ENCODE measurements around the gene MDC1.
"Not testable (repeated sequence)": the region's sequence is repeated elsewhere in the genome, so short reads cannot be mapped to it uniquely, and the experiment has no call there.

MDC1 gene

DNA sequence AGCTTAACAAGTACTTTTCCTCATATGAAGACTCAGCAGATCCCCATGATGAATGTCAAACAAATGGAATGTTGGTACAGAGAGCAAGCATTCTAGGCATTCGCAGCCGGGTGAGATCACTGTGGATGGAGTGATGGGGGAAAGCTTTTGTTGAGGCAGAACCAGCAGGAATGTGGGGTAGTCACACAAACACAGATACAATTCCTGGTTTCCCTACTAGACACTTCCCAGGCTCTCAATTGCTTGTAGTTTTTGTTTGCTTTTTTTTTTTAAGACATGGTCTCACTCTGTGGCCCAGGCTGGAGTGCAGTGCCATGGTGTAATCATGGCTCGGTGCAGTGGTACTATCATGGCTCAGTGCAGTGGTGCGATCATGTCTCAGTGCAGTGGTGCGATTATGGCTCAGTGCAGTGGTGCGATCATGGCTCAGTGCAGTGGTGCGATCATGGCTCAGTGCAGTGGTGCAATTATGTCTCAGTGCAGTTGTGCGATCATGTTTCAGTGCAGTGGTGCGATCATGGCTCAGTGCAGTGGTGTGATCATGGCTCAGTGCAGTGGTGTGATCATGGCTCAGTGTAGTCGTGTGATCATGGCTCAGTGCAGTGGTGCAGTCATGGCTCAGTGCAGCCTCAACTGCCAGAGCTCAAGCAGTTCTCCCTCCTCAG is 42.6 kb upstream of the MDC1 start:
- TF ChIP-seq POLR2A (IDR thresholded peaks at IDR 0.05; ENCODE audit: low read depth, low read length) (no peak), TAF1 (IDR thresholded peaks at IDR 0.05; ENCODE audit: borderline replicate concordance, low read depth, low read length) (no peak), POLR2AphosphoS5 (IDR thresholded peaks at IDR 0.05; ENCODE audit: low read depth, low read length) (peak; percentile 45; the same call in 1 of the 2 replicates)
- no peak for FAIRE-seq
- no peak for DNase-seq (ENCODE audit: insufficient read length)

DNA sequence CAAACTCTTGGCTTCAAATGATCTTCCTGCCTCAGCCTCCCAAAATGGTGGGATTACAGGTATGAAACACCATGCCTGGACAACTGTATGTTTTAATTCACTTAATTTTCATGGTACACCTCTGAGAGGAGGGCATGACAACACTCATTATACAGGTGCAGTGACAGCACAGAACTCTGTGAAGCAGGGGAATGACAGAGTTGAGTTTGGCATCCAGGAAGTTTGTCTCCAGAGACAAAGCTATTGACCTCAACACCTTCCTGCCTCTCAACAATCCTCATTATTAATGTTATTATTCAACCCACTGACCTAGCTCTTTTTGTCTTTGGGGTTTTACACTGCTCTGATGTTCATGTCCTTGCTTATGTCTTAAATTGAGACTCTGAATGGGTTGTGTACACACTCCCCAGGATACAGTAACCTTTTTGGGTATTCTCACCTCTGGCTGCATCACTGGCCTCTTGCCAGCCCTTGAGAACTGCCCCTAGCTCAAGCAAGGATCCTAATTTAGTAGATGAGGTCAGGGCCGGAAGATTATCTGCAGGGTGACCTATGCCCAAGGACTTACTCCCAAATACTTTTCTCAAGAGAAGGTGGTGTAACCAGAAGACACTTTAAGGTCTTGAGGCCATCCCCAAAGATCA is 40.3 kb upstream of the MDC1 start:
- DNase-seq (ENCODE audit: insufficient read length) (no peak), FAIRE-seq (no peak)
- no peak for TF ChIP-seq POLR2A (IDR thresholded peaks at IDR 0.05; ENCODE audit: low read depth, low read length)
- TF ChIP-seq POLR2AphosphoS5 (IDR thresholded peaks at IDR 0.05; ENCODE audit: low read depth, low read length), result no peak
- no peak for TF ChIP-seq TAF1 (IDR thresholded peaks at IDR 0.05; ENCODE audit: borderline replicate concordance, low read depth, low read length)

DNA sequence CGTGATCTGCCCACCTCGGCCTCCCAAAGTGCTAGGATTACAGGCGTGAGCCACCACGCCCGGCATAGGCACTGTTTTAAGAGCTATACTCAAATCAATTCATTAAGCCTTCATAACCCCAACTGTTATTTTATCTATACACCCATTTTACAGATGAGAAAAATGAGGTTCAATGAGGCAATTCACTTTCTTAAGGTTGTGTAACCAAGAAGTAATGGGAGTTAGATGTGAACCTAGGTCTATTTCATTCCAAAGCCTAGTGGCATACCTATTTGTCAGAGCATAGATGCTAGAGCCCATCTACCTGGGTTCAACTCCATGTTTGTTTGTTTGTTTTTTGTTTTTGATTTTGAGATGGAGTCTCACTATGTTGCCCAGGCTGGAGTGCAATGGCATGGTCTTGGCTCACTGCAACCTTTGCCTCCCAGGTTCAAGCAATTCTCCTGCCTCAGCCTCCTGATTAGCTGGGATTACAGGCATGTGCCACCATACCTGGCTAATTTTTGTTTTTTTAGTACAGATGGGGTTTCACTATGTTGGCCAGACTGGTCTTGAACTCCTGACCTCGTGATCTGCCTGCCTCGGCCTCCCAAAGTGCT is 39.4 kb upstream of the MDC1 start:
- not testable (repeated sequence) for DNase-seq (ENCODE audit: insufficient read length); FAIRE-seq

DNA sequence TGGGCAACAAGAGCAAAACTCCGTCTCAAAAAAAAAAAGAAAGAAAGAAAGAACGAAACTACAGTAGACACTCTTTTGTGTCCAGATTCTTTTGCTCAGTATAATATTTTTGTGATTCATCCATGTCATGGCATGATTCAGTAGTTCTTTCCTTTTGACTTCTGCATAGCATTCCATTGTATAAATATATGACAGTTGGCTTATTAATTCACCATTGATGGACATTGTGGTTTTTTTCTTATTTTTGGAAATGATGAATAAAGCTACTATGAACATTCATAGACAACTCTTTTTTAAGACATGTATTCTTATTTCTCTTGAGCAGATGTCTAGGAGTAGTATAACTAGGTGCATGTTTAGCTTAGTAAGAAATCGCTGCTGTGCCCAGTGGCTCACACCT is 37.5 kb upstream of the MDC1 start:
- TF ChIP-seq POLR2AphosphoS5 (IDR thresholded peaks at IDR 0.05; ENCODE audit: low read depth, low read length) (no peak), TAF1 (IDR thresholded peaks at IDR 0.05; ENCODE audit: borderline replicate concordance, low read depth, low read length) (no peak), POLR2A (IDR thresholded peaks at IDR 0.05; ENCODE audit: low read depth, low read length) (no peak)
- no peak for FAIRE-seq
- no peak for DNase-seq (ENCODE audit: insufficient read length)

DNA sequence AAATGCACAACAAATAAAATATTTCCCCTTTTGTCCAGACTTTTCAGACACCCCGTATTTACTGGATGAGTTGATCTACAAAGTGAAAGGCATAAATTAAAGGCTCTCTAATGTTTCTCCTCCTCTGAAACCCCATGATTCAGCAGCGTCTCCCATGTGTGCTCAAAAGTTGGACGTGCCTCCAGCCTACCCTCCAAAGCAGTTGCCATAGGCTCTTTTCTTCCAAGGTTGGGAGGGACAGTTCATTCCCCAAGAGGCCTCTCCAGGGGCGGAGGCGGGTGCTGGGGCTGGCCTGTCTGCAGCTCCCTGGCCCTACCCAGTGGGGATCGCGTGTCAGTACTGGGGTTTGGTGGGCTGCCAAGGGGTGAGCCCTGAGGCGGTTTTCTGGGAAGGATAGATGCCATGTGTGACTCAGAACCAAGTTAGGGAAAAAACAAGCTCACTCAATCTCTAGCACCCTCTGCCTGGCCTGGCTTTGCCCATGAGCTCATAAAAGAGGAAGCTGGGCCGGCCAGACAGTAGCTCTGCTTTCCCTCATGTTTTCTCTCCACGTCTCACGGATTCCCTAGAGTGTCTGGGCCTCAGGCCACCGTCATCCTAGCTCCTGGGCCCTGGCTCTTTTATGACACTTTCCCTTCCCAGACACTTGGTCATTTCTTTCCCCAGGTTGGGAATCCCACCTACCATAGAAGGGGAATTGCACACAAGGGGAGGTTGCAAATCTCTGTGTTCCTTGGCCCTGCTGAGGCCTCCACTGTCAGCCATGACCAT is 35.3 kb upstream of the MDC1 start:
- no peak for FAIRE-seq
- DNase-seq (ENCODE audit: insufficient read length), result no peak
- no peak for TF ChIP-seq TAF1 (IDR thresholded peaks at IDR 0.05; ENCODE audit: borderline replicate concordance, low read depth, low read length)
- no peak for TF ChIP-seq POLR2AphosphoS5 (IDR thresholded peaks at IDR 0.05; ENCODE audit: low read depth, low read length)
- no peak for TF ChIP-seq POLR2A (IDR thresholded peaks at IDR 0.05; ENCODE audit: low read depth, low read length)

DNA sequence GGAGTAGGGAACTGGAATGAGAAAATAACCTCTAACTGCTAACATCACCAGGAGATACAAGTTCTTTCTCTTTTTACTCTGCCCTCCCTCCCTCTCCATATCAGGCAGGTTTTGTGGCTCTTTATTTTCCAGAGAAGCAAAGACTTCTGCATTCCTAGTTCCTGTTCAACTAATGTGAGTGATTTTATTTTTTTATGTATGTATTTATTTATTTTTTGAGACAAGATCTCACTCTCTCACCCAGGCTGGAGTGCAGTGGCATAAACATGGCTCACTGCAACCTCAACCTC is 33.2 kb upstream of the MDC1 start:
- DNase-seq (ENCODE audit: insufficient read length) (no peak), FAIRE-seq (no peak)
- TF ChIP-seq POLR2AphosphoS5 (IDR thresholded peaks at IDR 0.05; ENCODE audit: low read depth, low read length), result no peak
- TF ChIP-seq TAF1 (IDR thresholded peaks at IDR 0.05; ENCODE audit: borderline replicate concordance, low read depth, low read length), result no peak
- no peak for TF ChIP-seq POLR2A (IDR thresholded peaks at IDR 0.05; ENCODE audit: low read depth, low read length)

DNA sequence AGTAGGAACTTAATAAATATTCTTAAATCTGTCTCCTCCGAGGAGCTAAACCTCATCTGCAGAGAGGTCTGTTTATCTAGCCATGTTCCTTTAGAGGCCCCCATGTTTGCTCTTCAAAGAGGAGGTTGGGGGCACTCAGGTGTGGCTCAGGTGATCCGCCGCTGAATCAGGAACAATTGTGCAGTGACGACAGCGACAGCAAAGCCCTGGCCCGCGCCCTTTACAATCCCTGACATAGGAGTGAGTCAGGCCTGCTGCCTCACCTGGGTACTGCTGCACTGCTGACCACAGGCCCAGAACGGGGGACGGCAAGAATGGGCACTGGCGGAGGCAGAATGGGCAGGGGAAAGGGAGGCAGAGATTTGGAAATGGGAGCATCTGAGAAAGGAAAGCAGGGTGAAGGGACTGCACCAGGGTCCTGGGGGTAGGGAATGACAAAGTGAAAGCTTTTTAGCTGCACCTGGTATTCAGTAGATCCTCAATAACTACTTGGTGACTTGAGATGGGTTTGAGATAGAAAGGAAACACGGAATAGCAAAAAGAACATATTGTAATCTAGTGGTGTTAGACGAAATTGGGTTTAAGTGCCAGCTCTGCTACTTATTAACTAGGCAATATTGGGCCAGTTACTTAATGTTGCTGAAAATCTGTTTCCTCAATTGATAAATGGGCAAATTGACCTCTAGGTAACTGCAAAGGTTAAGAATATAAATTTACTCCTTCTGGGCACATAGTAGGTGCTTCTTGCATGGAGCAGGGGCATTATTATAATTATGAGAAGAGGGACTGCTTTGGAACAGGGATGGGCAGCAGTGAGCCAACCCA is 32.7 kb upstream of the MDC1 start:
- FAIRE-seq, result no peak
- TF ChIP-seq POLR2AphosphoS5 (IDR thresholded peaks at IDR 0.05; ENCODE audit: low read depth, low read length) (no peak), POLR2A (IDR thresholded peaks at IDR 0.05; ENCODE audit: low read depth, low read length) (no peak), TAF1 (IDR thresholded peaks at IDR 0.05; ENCODE audit: borderline replicate concordance, low read depth, low read length) (no peak)
- DNase-seq (ENCODE audit: insufficient read length), result no peak

DNA sequence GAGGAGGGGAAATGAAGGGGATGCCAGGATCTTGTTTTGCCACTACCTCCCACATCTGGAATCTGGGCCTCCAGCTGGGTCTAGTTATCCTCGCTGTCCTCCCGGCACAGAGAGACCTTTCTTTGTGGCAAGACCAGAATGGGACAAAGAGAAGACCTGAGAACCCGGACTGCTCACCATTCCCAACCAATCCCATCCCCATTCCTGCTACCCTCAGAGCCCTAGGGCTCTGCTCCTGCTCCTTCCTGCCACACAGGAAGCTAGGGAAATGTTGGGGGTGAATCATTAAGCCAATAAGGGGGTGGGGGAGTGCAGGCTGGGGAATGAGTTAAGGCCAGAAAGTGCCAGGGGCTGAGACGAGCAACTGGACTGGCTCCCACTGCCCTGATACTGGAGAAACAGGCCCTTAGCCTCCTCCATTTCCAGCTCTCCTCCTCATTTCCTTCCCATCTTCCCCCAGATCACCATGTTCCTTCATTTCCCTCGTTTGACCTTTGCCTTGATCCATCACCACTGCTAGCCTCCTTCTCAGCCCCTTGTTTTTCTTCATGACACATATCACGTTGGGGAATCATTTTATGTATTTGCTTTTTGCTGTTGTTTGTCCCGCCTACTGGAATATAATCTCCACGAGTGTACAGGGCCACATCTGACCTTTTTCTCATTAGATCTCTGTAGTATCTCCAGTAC is 31.9 kb upstream of the MDC1 start:
- FAIRE-seq (no peak), DNase-seq (ENCODE audit: insufficient read length) (no peak)
- TF ChIP-seq TAF1 (IDR thresholded peaks at IDR 0.05; ENCODE audit: borderline replicate concordance, low read depth, low read length) (no peak), POLR2A (IDR thresholded peaks at IDR 0.05; ENCODE audit: low read depth, low read length) (no peak), POLR2AphosphoS5 (IDR thresholded peaks at IDR 0.05; ENCODE audit: low read depth, low read length) (no peak)

DNA sequence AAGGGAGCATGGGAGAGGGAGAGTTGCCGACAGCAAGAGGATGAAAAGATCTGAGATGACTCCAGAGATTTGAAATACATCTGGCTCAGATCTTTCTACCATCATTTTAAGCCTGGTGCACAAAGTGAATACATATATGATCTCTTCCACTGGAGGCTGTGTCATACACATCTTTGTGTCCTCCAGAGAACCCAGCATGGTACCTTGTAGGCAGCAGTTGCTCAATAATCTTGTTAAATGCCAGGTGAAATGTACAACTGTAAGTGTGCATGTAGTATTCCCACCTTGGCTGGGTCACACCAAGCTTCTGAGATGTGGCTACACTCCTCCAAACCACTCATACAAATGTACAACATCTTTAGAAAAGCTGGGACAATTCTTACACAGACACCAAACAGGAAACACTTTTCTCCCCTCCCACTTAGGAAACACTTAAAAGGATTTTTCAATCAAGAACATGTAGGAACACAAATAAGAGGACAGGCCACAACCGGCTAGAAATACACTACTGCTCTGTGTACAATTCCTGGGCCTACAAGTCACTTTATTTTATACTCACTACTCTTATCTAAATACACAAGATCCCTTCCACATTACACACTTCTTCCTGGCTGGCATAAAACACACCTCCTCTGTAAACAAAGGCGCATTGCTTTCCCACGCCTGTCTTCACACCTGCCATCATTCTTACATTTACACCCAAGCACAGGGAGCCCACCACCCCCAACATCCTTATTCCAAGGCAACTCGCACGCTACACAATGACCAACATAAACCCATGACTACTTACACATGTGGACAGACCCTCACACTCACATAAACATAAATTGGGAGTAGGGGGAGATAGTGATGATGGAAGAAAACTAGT is 31.1 kb upstream of the MDC1 start:
- no peak for DNase-seq (ENCODE audit: insufficient read length)
- no peak for TF ChIP-seq POLR2AphosphoS5 (IDR thresholded peaks at IDR 0.05; ENCODE audit: low read depth, low read length)
- no peak for TF ChIP-seq POLR2A (IDR thresholded peaks at IDR 0.05; ENCODE audit: low read depth, low read length)
- TF ChIP-seq TAF1 (IDR thresholded peaks at IDR 0.05; ENCODE audit: borderline replicate concordance, low read depth, low read length), result no peak
- no peak for FAIRE-seq

DNA sequence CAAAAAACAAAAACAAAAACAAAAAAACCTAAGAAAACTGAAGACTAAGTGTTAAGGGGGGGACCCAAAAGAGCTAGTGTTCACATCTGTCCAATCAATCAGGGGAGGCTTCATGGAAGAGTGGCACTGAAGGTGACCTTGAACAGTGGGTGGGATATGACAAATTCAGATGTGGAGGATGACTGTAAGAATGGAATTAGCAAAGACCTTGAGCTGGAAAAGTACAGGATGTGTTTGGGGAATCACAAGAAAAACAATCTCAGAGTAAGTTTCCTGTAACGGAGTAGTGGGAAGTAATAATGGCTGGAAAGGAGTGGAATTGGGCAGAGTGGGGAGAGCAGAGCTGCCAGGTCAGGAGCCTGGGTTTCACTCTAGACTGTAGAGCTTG is 30.2 kb upstream of the MDC1 start:
- no peak for FAIRE-seq
- DNase-seq (ENCODE audit: insufficient read length), result no peak
- TF ChIP-seq POLR2A (IDR thresholded peaks at IDR 0.05; ENCODE audit: low read depth, low read length) (no peak), TAF1 (IDR thresholded peaks at IDR 0.05; ENCODE audit: borderline replicate concordance, low read depth, low read length) (no peak), POLR2AphosphoS5 (IDR thresholded peaks at IDR 0.05; ENCODE audit: low read depth, low read length) (no peak)

Data from GM12892 (cell line).